K562 (cell line): ENCODE data around the gene CDKN2AIP. TPM values are rescaled to one million over a fixed set of nuclear protein-coding genes. Genes with fewer than 3 reads are reported as not detected.

ENCODE experiments used
- CBFB ChIP-seq: sonication (generic); formaldehyde crosslinking; IDR thresholded peaks from 2 replicates; pipeline ENCODE4 v1.4.0; 2020; ENCODE audit warnings: mild to moderate bottlenecking, missing genetic modification reagents
- CREM ChIP-seq: IDR thresholded peaks from 2 replicates; pipeline ENCODE4 v1.6.1; 2014; ENCODE audit warnings: antibody characterized with exemption, low read depth
- ELF1 ChIP-seq: fragments of 200-800 bp; sonication (Bioruptor generic); IDR thresholded peaks from 2 replicates; pipeline ENCODE4 v1.6.1; 2016; ENCODE audit warnings: missing genetic modification characterization, missing compliant biosample characterization
- KDM1A ChIP-seq, 2 experiments: fragments of 450-650 bp; IDR thresholded peaks; 2 replicates each; pipeline ENCODE4 v1.6.1; 2016; ENCODE audit warnings: mild to moderate bottlenecking in 2 of 2
- MYC ChIP-seq, 2 experiments: fragments of 250-450 bp in 1 of 2; sonication (Bioruptor Pico) in 1 of 2; IDR thresholded peaks; 2 replicates each; pipeline versions ENCODE4 v1.5.1 to v1.6.1; 2012 to 2021; ENCODE audit warnings: low read depth in 2 of 2, borderline replicate concordance in 1 of 2, improper control_type of control experiment in 1 of 2, low read length in 1 of 2, mild to moderate bottlenecking in 1 of 2, moderate library complexity in 1 of 2
- POLR2G ChIP-seq: fragments of 200-400 bp; formaldehyde crosslinking; IDR thresholded peaks from 2 replicates; pipeline ENCODE4 v1.6.1; 2017; ENCODE audit warnings: low read depth, mild to moderate bottlenecking, antibody characterized with exemption, low read length, moderate library complexity
- RBM14 ChIP-seq: fragments of 200-400 bp; formaldehyde crosslinking; IDR thresholded peaks from 2 replicates; pipeline ENCODE4 v1.6.1; 2018; ENCODE audit warnings: low read depth, mild to moderate bottlenecking, low read length, moderate library complexity, borderline replicate concordance; ENCODE audit not compliant: insufficient read depth
- SAP30 ChIP-seq: fragments of 200-600 bp; sonication (generic); IDR thresholded peaks from 2 replicates; pipeline ENCODE4 v1.6.1; 2012; ENCODE audit warnings: borderline replicate concordance, low read depth, mild to moderate bottlenecking, moderate library complexity, low read length, control low read depth, inconsistent platforms; ENCODE audit not compliant: insufficient read depth, poor library complexity, severe bottlenecking
- SNIP1 ChIP-seq: fragments of 450-650 bp; IDR thresholded peaks from 2 replicates; pipeline ENCODE4 v1.7.1; 2017; ENCODE audit warnings: low read depth, mild to moderate bottlenecking
- TRIM28 ChIP-seq: fragments of 450-650 bp; IDR thresholded peaks from 2 replicates; pipeline ENCODE4 v1.6.1; 2017
- polyA plus RNA-seq, 8 experiments: library from polyadenylated mRNA; depleted of rRNA in 4 of 8; stranded (reverse) in 5 of 8; unstranded in 3 of 8; fragments of >200 nt; fragmentation: Nextera tagmentation in 2 of 8; fragmentation: Illumina TruSeq in 1 of 8; extraction: Ambion mirVana in 2 of 8; extraction: Trizol in 1 of 8; gene quantifications; 2 replicates each; pipeline versions ENCODE4 v1.2.1 to v1.2.3, GENCODE V29; 2011 to 2014; ENCODE audit warnings: inconsistent platforms in 1 of 8, missing spikeins in 1 of 8
- total RNA-seq, 7 experiments: library from RNA; depleted of rRNA in 6 of 7; stranded (reverse); fragments of >200 nt in 6 of 7; fragmentation: Illumina TruSeq in 2 of 7; extraction: Trizol in 2 of 7; gene quantifications; 2 replicates each; pipeline versions ENCODE4 v1.2.1 to v1.2.3, GENCODE V29; 2011 to 2021; ENCODE audit warnings: low replicate concordance in 1 of 7
- TF ChIP-seq, protein P1 (sequence below), 2 experiments: fragments of 450-650 bp; conservative IDR thresholded peaks; 2 replicates each; pipeline ENCODE4 v1.6.1; 2017; ENCODE audit warnings: mild to moderate bottlenecking in 2 of 2, moderate library complexity in 2 of 2
- TF ChIP-seq, protein P2 (sequence below), 3 experiments: IDR thresholded peaks in 2 of 3; conservative IDR thresholded peaks in 1 of 3; 2 replicates each; pipeline ENCODE4 v1.5.1; 2011 to 2012; ENCODE audit warnings: low read length in 3 of 3, mild to moderate bottlenecking in 3 of 3, control low read depth in 2 of 3, improper control_type of control experiment in 1 of 3, inconsistent platforms in 1 of 3, low read depth in 1 of 3, mixed read lengths in 1 of 3, moderate library complexity in 1 of 3; ENCODE audit not compliant: insufficient read depth in 2 of 3
- TF ChIP-seq, protein P3 (sequence below): fragments of 200-800 bp; sonication (Bioruptor generic); IDR thresholded peaks from 2 replicates; pipeline ENCODE4 v1.6.1; 2017; ENCODE audit warnings: missing genetic modification characterization, missing compliant biosample characterization
- TF ChIP-seq, protein P4 (sequence below), 2 experiments: IDR thresholded peaks; 2 replicates each; pipeline ENCODE4 v1.6.1; 2011; ENCODE audit warnings: borderline replicate concordance in 1 of 2, control low read depth in 1 of 2, low read depth in 1 of 2, low read length in 1 of 2, mild to moderate bottlenecking in 1 of 2, mixed read lengths in 1 of 2, moderate library complexity in 1 of 2; ENCODE audit not compliant: insufficient read depth in 1 of 2, insufficient read length in 1 of 2, poor library complexity in 1 of 2, severe bottlenecking in 1 of 2; ENCODE audit errors: extremely low read depth in 1 of 2

CDKN2AIP gene
- total and polyA plus RNA-seq, 9 of the 15 experiments (the other 6 are each of a cell fraction or from before 2014, with no cell fraction given) = 5.9 to 22.0 (median 19.7) TPM

DNA sequence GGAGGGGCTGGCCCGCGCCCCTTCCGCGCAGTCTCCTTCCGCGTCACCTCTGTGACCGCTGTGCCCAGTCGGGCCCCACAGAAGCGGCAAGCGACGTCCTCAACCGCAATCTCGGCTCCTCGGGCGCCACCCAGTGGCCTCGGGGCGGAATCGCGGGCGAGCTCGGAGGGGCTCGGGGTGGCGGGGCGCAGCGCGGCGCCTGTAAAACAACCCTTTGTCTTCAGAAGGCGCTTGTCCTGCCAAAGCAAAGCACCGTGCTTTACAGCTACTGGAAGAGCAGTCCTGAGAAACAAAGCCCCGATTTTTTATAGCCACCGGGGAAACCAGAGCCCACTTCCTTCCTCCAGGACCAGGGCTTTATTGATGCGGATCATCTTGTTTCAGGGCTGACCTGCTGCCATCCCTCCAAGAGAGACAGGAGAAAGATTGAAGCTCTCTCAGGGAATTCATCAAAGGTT is 37.3 kb upstream of the CDKN2AIP start (continued):
- no peak for TF ChIP-seq RBM14
- peak in 1 of 2 experiments; percentile 25; a peak in 1 of 4 replicates for TF ChIP-seq KDM1A (IDR thresholded peaks at IDR 0.05)
- TF ChIP-seq, protein P1, sequence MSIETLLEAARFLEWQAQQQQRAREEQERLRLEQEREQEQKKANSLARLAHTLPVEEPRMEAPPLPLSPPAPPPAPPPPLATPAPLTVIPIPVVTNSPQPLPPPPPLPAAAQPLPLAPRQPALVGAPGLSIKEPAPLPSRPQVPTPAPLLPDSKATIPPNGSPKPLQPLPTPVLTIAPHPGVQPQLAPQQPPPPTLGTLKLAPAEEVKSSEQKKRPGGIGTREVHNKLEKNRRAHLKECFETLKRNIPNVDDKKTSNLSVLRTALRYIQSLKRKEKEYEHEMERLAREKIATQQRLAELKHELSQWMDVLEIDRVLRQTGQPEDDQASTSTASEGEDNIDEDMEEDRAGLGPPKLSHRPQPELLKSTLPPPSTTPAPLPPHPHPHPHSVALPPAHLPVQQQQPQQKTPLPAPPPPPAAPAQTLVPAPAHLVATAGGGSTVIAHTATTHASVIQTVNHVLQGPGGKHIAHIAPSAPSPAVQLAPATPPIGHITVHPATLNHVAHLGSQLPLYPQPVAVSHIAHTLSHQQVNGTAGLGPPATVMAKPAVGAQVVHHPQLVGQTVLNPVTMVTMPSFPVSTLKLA (conservative IDR thresholded peaks at IDR 0.05) = peak in 1 of 2 experiments; percentile 42; a peak in 1 of 4 replicates
- TF ChIP-seq, protein P2, sequence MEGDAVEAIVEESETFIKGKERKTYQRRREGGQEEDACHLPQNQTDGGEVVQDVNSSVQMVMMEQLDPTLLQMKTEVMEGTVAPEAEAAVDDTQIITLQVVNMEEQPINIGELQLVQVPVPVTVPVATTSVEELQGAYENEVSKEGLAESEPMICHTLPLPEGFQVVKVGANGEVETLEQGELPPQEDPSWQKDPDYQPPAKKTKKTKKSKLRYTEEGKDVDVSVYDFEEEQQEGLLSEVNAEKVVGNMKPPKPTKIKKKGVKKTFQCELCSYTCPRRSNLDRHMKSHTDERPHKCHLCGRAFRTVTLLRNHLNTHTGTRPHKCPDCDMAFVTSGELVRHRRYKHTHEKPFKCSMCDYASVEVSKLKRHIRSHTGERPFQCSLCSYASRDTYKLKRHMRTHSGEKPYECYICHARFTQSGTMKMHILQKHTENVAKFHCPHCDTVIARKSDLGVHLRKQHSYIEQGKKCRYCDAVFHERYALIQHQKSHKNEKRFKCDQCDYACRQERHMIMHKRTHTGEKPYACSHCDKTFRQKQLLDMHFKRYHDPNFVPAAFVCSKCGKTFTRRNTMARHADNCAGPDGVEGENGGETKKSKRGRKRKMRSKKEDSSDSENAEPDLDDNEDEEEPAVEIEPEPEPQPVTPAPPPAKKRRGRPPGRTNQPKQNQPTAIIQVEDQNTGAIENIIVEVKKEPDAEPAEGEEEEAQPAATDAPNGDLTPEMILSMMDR (IDR thresholded peaks at IDR 0.05 in 2 of 3, conservative IDR thresholded peaks at IDR 0.05 in 1 of 3; ENCODE audit: insufficient read depth in 2 of 3, low read depth in 1 of 3, low read length in 3 of 3) = peak; percentile 86 to 92 (median 91)
- peak; percentile 21; the same call in 1 of the 2 replicates for TF ChIP-seq MYC (IDR thresholded peaks at IDR 0.05; ENCODE audit: low read depth, low read length)
- TF ChIP-seq MYC (CRISPR knock-in tag; IDR thresholded peaks at IDR 0.05; ENCODE audit: borderline replicate concordance, low read depth) = no peak
- no peak for TF ChIP-seq TRIM28
- peak; percentile 57 for TF ChIP-seq POLR2G
- TF ChIP-seq, protein P3, sequence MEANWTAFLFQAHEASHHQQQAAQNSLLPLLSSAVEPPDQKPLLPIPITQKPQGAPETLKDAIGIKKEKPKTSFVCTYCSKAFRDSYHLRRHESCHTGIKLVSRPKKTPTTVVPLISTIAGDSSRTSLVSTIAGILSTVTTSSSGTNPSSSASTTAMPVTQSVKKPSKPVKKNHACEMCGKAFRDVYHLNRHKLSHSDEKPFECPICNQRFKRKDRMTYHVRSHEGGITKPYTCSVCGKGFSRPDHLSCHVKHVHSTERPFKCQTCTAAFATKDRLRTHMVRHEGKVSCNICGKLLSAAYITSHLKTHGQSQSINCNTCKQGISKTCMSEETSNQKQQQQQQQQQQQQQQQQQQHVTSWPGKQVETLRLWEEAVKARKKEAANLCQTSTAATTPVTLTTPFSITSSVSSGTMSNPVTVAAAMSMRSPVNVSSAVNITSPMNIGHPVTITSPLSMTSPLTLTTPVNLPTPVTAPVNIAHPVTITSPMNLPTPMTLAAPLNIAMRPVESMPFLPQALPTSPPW (CRISPR knock-in tag) = peak; percentile 47; the same call in 1 of the 2 replicates
- TF ChIP-seq, protein P4, sequence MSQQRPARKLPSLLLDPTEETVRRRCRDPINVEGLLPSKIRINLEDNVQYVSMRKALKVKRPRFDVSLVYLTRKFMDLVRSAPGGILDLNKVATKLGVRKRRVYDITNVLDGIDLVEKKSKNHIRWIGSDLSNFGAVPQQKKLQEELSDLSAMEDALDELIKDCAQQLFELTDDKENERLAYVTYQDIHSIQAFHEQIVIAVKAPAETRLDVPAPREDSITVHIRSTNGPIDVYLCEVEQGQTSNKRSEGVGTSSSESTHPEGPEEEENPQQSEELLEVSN (IDR thresholded peaks at IDR 0.05; ENCODE audit: borderline replicate concordance in 1 of 2, extremely low read depth in 1 of 2, insufficient read depth in 1 of 2, insufficient read length in 1 of 2, low read depth in 1 of 2, low read length in 1 of 2, poor library complexity in 1 of 2, severe bottlenecking in 1 of 2) = peak in 1 of 2 experiments; percentile 38
- no peak for TF ChIP-seq ELF1
- peak; percentile 89 for TF ChIP-seq CBFB (CRISPR knock-in tag)
- TF ChIP-seq CREM = peak; percentile 79
- TF ChIP-seq SAP30 = no peak
- TF ChIP-seq SNIP1 = peak; percentile 78
